GM19035 (cell line): ENCODE results near the gene STXBP4.

Experiments used
- ATAC-seq: cut with Tn5 transposase; IDR thresholded peaks from one replicate; pipeline ENCODE4 v1.9.1; 2021; ENCODE audit not compliant: unreplicated experiment

STXBP4 gene

DNA sequence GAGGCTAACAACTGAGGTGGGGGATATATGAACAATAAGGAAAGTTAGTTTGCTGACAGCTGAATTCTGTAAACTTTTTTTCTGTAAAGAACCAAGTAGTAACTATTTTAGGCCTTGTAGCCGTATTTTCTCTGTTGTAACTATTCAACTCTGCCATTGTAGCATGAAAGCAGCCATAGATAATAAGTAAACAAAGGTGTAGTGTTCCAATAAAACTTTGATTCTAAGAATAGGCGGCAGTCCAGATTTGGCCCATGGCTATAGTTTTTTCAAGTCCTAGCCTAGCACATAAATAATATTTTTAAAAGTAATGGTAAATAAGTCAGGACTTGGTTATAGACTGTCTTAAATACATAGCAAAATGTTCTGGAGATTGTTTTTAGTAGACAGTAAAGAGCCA lies 142.0 kb downstream of the STXBP4 start:
- ATAC-seq: no peak

DNA sequence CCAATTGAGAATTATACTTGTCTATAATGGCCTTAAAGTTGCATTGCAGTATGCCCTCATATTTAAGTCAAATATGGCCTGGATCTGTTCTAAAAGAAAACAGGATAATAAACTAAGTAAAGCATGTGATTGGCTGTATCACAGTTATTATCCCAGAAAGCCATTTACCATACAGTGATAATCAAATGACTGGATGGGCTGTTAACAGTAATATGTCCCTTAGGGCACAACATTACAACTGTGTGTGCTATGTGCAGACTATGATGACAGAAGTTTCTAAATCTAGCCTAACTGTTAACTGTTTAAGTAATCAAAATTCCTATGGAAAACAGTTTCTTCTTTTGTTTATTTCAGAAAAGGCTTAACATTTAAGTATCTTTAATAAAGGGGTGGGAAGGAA lies 145.7 kb downstream of the STXBP4 start:
- no peak for ATAC-seq

DNA sequence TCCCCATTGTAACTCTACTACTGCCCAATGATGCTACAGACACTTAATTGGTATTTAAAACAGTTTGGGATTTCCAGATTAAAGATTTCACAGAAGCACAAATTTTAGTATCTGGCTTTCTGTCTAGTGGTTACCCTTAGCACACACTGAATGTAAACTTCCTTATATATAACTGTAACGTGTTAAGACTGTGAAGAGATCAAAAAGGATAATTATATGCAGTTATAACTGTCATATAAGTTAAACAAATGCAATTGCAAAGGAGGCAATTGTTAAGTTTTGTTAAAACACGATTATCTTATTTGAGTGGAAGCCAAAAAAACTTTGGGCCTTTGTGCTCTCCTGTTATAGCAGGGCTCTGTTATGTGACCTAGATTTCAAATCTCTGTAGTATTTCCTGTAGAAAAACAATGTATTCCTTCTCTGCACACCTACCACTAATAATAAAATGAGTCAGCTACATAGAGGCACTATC lies 147.9 kb downstream of the STXBP4 start:
- no peak for ATAC-seq

DNA sequence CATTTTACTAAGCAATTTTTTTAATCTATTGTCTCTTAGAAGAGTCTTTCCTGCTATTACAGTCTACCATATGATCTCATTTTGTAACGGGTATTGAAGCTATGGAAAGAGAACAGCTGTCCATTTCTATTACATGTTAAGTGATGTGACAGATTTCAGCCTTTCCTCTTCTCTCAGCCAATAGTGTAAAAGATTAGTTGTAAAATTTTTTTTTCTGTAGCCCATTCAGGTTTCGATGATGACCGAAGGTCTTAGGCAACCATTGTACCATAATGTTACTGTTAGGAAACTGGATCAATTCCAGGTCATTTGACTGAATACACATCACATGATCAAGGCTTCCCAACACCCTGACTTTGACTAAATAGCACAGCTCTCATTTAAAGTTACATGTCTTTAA lies 148.6 kb downstream of the STXBP4 start:
- ATAC-seq: no peak

DNA sequence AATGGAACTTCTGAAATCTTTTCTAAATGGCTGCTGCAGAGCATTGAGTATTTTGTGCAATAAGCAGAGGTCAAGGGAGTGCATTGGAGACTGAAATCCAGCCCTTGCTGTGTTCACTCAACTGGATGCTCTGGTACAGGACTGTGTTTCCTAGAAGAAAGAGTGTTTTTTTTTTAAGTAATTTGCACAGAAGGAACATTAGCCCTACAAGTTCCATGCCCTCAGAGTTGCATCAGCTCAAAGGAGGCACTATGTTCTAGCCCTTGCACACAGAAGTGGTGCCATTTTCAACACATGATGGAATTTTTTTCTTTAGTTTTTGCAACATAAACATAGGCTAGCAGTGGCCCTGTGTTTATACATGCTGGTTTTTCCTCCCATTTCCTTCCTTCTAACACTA lies 152.1 kb downstream of the STXBP4 start:
- ATAC-seq: no peak

DNA sequence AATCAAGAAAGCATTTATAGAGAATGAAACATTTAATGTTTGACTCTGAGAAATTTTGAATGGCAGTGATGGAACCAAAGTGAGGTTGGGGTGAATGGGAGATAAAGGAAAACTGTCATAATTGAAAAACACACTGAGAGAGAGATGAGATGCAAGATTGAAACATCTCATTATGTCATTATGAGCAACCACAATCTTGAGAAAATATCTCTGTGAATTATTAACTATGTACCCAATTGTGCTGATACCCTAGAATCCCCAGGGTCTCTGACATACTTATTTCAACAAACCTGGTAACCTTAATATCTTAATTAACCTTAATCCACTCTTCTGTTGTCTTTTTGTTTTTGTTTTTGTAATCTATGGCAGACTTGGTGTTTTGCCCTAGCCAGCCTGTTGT lies 152.7 kb downstream of the STXBP4 start:
- no peak for ATAC-seq

DNA sequence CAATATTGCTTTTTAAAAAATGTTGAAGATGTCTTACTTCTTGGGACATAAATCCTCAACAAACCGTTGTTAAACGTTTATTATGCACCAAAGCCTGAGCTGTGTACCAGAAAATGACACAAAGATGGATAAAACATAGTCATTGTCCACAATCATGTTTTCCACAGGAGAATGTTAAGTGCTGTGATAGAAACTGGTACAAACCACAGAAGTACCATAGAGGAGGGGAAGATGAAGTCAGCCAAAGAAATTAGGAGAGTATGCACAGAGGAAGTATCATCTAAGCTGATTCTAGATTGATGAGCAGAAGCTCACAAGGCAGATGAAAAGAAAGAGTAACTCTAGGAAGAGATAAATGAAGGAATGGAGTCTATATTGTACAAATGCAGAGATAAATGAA lies 153.5 kb downstream of the STXBP4 start:
- ATAC-seq: no peak

DNA sequence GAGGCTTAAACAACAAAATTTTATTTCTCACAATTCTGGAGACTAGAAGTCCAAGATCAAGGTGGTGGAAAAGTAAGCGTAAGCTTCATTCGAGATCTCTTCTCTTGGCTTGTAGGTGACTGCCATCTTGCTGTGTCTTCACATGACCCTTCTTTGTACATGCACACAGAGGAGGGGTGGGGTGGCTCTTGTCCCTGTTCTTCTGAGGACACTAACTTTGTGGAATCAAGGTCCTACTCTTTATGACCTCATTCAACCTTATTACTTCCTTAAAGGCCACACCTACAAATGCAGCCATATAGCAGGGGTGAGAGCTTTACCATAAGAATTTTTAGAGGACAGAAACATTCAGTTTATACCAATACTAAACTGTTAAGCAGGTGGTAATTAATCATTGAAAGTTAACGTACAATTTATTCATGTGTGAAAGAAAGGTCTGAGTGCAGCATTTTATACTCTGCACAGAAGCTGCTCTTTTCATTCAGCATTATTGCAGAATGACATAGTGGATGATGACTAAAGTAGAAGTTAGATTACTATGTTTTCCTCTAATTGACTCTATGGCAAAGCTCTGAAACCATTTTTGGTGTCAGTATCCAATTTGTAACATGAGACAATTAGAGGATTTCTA lies 156.3 kb downstream of the STXBP4 start:
- no peak for ATAC-seq

DNA sequence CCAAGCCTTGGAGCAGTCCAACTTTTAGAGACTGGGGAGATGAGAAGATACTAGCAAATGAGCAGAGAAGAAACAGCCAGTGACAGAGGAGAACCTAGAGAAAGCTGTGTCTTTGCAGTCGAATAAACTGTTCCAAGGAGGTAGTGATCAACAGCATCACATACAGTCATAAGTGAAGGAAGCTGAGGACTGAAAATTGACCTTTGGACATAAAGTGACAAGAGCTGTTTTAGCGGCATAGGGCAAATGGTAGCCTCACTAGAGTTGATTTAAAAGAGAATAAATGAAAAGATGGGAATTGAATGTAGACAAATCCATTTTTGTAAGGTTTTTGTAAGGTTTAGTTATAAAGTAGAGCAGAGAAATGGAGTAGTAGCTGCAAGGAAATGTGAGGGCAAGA lies 165.0 kb downstream of the STXBP4 start:
- ATAC-seq: no peak

DNA sequence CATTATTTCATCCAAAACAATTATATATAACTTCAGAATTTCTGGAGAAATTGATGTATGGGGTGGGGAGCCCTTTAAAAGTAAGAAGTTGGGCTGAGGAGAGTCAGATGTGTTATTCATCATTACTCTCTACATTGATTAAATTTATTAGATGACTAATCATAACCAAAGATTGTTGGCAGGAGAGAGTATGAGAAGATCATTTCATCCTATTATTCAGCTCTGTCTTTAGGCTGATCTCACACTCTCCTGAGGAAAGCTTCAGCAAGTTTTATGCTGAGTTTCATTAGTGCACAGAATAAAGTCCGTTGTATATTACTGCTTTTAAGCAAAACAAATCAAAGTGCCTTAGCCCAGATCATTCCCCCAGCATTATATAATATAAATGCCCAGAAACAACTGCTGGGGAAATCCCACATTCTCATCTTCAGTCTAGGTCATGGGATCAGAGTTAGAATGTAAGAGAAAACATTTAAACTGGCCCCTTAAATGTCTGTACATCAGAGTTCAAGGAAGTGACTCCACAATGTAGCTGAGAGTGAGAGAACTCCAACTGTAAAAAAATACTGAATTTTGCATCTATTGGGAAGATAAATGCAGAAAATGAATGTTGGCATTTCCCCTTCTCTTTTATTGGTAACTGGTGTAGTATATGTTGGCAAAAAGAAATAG lies 166.1 kb downstream of the STXBP4 start:
- no peak for ATAC-seq

DNA sequence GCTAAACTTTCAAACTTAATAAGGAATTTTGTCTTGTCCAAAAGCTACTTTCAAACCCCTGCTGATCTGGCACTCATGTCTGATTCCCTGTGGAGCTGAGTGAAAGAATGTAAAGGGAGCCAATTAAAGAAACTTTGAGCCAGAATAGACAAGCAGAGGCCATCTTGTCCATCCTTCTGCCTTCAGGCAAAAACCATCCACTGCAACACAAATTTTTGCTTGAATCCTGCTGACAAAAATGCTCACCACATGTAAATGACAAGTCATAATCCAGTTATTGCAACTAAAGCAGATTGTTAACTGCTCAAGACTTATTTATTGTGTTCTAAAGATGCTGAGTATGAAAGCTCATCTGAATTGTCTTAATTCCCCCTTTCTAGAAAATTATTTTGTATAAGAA lies 172.2 kb downstream of the STXBP4 start:
- ATAC-seq: no peak

DNA sequence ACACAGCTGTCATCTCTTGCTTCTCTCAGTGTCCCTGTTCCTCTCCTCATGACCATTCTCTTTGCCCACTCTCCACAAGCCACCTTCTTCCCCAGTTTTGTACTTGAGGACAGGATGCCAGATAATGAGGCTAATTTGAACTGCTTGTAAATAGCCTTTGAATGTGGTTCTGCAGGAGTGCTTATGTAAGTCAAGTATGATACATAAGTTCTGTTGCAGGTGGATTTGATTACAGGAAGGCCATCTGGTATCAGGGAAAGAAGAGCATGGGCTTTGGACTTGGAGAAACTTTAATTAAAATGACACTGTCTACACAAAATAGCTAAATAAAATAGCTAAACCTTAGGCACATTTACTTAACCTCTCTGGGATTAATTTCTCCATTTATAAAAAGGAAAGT lies 176.0 kb downstream of the STXBP4 start:
- no peak for ATAC-seq

DNA sequence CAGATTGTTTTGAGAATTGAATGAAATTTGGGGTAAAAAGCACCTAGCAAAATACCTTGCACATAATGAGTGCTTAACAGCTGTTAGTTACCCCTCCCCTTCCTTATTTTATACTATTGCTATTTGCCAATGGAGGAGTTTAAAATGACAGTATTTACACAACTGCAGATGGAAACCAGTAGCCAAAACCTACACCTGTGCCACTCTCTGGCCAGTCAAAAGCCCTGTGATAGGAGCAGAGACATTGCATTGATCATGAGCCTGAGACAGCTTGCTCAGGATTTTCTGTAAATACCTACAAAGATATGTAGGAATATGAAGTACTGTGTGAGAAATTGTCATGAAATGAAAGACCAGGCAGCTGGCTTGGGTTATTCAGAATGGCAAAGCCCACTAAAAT lies 180.9 kb downstream of the STXBP4 start:
- no peak for ATAC-seq

DNA sequence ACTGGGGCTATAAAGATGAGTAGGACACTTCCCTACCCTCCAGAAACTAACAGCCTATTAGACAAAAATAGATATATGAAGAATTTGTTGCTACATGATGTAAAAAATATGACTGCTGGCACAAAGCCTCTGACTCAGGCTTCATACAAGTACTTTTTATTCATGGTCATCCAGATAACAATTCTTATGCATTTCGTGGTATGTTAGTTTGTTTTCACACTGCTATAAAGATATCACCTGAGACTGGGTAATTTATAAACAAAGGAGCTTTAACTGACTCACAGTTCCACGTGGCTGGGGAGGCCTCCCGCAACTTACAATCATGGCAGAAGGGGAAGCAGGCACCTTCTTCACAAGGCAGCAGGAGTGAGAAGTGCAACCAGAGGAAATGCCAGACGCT lies 183.7 kb downstream of the STXBP4 start:
- no peak for ATAC-seq

DNA sequence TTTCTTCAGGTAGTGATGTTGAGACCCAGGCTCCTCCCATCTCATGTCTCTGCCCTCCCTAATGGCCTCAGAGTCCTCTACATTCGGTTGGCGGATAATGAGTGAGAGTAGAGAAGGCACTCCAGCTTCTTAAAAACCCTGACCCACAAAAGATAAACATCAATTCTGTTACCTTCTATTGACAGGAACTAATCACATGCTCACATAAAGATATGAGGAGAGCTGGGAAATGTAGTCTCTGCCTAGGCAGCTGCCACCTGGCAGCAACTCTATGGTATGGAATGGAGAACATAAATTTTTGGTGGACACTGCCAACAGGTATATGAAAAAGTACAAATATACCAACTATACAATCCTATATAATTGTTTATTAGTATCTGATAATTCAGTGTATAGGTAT lies 185.5 kb downstream of the STXBP4 start:
- no peak for ATAC-seq

DNA sequence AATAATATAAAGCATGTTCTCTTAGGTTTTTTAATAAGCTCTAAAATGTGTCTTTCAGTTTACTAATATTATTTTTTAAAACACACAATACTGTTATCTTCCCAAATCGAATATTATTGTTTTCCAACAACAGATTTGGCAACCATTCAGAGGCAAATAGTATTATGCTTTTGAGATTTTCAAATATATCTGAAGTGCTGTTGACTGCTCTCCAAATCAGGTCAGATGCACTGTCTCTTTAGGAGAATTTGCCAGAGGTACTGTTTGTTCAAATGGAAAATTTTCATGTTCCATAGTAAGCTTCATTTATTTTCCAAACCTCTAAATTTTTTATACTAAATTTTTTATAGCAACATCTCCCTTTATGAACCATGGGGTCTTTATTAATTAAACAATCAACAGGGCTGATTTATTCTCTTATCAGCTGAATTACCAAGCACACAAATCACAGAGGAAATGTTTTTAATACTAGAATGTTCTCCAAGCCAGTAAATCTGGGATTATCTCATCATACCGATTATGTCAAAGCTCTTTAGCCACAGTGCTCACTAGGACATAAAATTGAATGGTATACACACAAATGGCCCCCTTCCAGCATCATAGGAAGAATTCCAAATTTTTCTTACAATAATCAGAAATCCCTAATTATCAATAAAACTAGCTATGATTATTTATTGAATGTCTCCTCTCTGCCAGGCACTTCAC lies 187.4 kb downstream of the STXBP4 start:
- no peak for ATAC-seq

DNA sequence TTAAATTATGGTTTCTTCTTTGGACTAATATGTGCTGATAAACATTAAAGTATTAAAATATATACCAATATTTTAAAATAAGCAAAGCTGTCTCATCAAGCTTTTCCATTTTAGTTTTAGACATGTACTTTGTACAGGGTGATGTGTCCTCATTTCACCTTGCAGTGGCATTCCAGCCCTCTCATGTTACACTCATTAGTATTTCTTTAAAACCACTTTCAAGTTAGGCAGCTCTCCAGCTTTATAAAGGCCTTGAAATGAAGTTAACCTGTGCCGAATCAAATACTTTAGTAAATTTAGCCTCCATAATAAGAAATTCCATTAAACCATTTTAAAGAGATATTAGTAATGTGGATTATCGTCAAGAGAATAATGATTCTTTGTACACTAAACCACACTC lies 188.6 kb downstream of the STXBP4 start:
- ATAC-seq: no peak

DNA sequence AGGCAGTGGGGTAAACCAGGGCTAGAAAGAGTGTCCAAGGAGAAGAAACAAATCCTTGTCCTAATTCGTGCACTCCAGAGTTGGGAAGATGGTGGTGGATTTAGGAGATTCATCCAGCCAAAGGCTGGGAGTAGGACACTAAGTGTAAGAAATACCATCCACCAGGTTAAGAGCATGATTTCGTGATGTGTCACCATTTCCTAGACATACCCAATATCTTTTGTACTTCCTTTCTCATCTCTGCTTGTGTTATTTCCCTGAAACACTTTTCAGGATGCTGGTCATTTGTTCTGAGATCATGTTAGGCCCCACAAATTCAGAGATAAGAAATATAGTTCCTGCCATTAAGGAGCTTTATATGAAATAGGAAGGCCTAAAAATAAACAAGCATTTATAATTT lies 189.9 kb downstream of the STXBP4 start:
- no peak for ATAC-seq

DNA sequence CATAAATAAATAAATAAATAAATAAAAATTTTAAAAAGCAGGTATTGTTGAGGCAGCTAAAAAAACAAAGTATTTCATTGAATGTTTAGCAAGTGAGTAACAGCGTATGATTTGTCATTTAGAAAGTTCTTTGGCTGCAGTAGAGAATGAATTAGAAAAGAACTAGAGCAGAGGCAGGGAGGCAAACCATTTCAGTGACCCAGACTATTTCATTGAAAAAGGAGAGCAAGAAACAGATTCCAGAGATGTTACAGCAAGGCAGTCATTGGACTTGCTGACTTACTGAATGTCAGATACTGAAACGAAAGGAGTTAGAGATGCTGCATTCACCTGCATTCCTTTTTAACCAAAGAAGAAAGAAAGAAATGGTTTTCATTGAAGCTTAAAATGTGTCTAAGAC lies 190.7 kb downstream of the STXBP4 start:
- ATAC-seq: no peak

DNA sequence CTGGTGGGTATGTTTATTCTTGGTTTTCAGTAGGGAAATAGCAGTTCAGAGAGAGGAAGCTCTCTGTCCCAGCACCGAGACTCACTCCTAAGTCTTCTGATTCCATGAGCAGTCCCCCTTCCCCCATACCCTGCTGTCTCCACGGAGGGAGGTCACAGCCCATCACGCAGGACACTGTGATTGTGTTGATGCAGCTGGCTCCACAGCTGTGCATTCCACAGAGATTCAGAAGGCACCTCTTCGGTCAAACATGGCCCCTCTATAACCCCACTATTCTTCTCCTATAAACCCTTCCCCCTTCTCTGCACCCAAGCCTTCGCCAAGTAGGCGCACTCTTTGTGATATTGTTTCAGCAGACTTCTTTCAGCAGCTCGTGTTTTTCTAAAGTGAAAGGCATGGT lies 191.9 kb downstream of the STXBP4 start:
- no peak for ATAC-seq

DNA sequence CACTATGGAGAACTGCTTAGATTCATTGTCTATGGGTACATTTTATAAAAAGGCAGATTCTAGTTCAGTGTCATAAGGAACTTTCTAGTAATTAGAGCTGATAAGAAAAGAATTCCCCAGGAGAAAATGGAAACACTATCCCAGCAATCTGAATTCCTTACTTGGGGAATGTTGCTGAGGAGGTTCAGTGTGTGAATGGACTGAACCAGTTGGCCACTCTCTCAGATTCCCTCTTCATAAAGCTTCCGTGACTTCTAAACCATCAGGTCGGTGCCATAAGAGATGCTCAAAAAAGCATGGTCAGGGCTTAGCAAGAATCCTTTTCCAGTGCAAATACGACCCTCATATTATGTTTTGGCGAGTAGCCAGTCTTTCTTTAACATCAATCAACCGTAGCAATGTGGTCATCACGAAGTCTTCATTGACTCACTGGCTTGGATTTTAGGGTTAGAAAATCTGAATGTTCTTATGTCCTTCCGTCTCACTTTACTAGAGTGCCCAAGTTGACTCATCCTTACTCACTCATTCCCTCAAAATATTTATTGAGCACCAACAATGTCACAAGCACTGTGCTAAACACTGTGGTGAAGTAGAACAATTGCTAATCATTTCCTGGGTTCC lies 193.5 kb downstream of the STXBP4 start:
- ATAC-seq: no peak

DNA sequence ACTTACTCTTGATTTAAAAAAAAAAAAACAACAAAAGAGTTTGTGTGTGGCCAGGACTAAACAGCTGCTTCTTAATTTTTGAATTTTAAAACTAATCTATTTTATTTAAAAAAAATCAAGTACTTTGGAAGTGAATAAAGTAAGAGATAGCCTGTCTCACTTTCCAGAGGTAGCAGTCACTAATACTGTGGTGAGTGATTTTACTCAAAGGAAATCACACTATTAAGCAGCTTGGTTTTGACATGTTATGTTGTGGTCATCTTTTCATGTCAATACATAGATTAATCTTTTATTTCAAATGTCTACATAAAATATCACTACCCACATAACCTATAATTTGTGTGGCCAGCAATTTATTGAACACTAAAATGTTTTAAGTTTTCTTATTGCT lies 194.0 kb downstream of the STXBP4 start:
- ATAC-seq: no peak
